H9 (cell line): ENCODE data around the gene ABHD16A. TPM values are rescaled to one million over a fixed set of nuclear protein-coding genes. Genes with fewer than 3 reads are reported as not detected.
A peak's percentile ranks its signal among the peaks of the same experiment; 100 is the strongest.

Source experiments
- DNase-seq: peaks from one replicate; pipeline ENCODE4 v3.0.0-alpha.2; 2017
- H2AFZ ChIP-seq: one replicate; pipeline ENCODE4 v1.6.1; 2013; ENCODE audit warnings: mild to moderate bottlenecking, low read length, control low read depth, moderate library complexity
- H2AK5ac ChIP-seq: 2 replicates; pipeline ENCODE4 v1.6.1; 2013; ENCODE audit warnings: low read length, control low read depth, mixed read lengths; ENCODE audit not compliant: insufficient read length
- H2BK120ac ChIP-seq: one replicate; pipeline ENCODE4 v1.6.1; 2013; ENCODE audit warnings: low read depth, mild to moderate bottlenecking, low read length, control low read depth, inconsistent platforms; ENCODE audit not compliant: poor library complexity, severe bottlenecking
- H2BK12ac ChIP-seq: 2 replicates; pipeline ENCODE4 v1.6.1; 2013; ENCODE audit warnings: low read length, control low read depth, mixed read lengths, low read depth; ENCODE audit not compliant: insufficient read length
- H2BK15ac ChIP-seq: 2 replicates; pipeline ENCODE4 v1.6.1; 2013; ENCODE audit warnings: low read depth, low read length, control low read depth
- H2BK20ac ChIP-seq: one replicate; pipeline ENCODE4 v1.6.1; 2013; ENCODE audit warnings: low read depth, mild to moderate bottlenecking, low read length, control low read depth, inconsistent platforms; ENCODE audit not compliant: poor library complexity, severe bottlenecking
- H2BK5ac ChIP-seq: 2 replicates; pipeline ENCODE4 v1.6.1; 2013; ENCODE audit warnings: low read length, control low read depth, mixed read lengths; ENCODE audit not compliant: insufficient read length
- H3K14ac ChIP-seq: 2 replicates; pipeline ENCODE4 v1.6.1; 2013; ENCODE audit warnings: low read length, control low read depth; ENCODE audit not compliant: insufficient read depth
- H3K18ac ChIP-seq: 2 replicates; pipeline ENCODE4 v1.6.1; 2013; ENCODE audit warnings: low read depth, mild to moderate bottlenecking, mixed read lengths, low read length, control low read depth; ENCODE audit not compliant: insufficient read length
- H3K23ac ChIP-seq: 2 replicates; pipeline ENCODE4 v1.6.1; 2013; ENCODE audit warnings: low read length, control low read depth, mixed read lengths, low read depth; ENCODE audit not compliant: insufficient read length
- H3K23me2 ChIP-seq: 2 replicates; pipeline ENCODE4 v1.6.1; 2013; ENCODE audit warnings: low read depth, mild to moderate bottlenecking, mixed read lengths, low read length, control low read depth; ENCODE audit not compliant: insufficient read length, poor library complexity, severe bottlenecking
- H3K27ac ChIP-seq: 2 replicates; pipeline ENCODE4 v1.5.1; 2013; ENCODE audit warnings: low read length, control low read depth, mixed read lengths, low read depth; ENCODE audit not compliant: insufficient read length
- H3K27me3 ChIP-seq: 2 replicates; pipeline ENCODE4 v1.6.1; 2013; ENCODE audit warnings: low read length, control low read depth, inconsistent platforms; ENCODE audit not compliant: insufficient read depth
- H3K4ac ChIP-seq: 2 replicates; pipeline ENCODE4 v1.6.1; 2013; ENCODE audit warnings: low read depth, mild to moderate bottlenecking, control low read depth, inconsistent platforms, low read length, moderate library complexity
- H3K4me1 ChIP-seq: 2 replicates; pipeline ENCODE4 v1.6.1; 2013; ENCODE audit warnings: low read length, control low read depth, inconsistent platforms; ENCODE audit not compliant: insufficient read depth
- H3K4me2 ChIP-seq: 2 replicates; pipeline ENCODE4 v1.6.1; 2013; ENCODE audit warnings: low read length, control low read depth, mixed read lengths; ENCODE audit not compliant: insufficient read length, insufficient read depth
- H3K56ac ChIP-seq: 2 replicates; pipeline ENCODE4 v1.6.1; 2013; ENCODE audit warnings: low read depth, mild to moderate bottlenecking, mixed read lengths, low read length, control low read depth; ENCODE audit not compliant: insufficient read length
- H3K79me1 ChIP-seq: 2 replicates; pipeline ENCODE4 v1.6.1; 2013; ENCODE audit warnings: low read depth, mild to moderate bottlenecking, moderate library complexity, low read length, control low read depth, inconsistent platforms; ENCODE audit not compliant: insufficient read depth, poor library complexity, severe bottlenecking
- H3K79me2 ChIP-seq: 2 replicates; pipeline ENCODE4 v1.6.1; 2013; ENCODE audit warnings: low read length, control low read depth, inconsistent platforms; ENCODE audit not compliant: insufficient read depth
- H3K9ac ChIP-seq: 2 replicates; pipeline ENCODE4 v1.6.1; 2013; ENCODE audit warnings: low read length, control low read depth, mixed read lengths; ENCODE audit not compliant: insufficient read length; ENCODE audit errors: extremely low read depth
- H3K9me3 ChIP-seq: one replicate; pipeline ENCODE4 v1.6.1; 2013; ENCODE audit warnings: low read depth, low read length, inconsistent platforms; ENCODE audit not compliant: control insufficient read depth
- H3T11ph ChIP-seq: one replicate; pipeline ENCODE4 v1.6.1; 2013; ENCODE audit warnings: mild to moderate bottlenecking, low read length, control low read depth, inconsistent platforms
- H4K20me1 ChIP-seq: one replicate; pipeline ENCODE4 v1.6.1; 2013; ENCODE audit not compliant: control insufficient read depth, insufficient read length, insufficient read depth
- H4K5ac ChIP-seq: 2 replicates; pipeline ENCODE4 v1.6.1; 2013; ENCODE audit warnings: low read depth, mild to moderate bottlenecking, mixed read lengths, low read length, control low read depth; ENCODE audit not compliant: insufficient read length
- H4K8ac ChIP-seq: replicated peaks from 2 replicates; pipeline ENCODE4 v1.6.1; 2013; ENCODE audit warnings: low read length, control low read depth, mixed read lengths, low read depth; ENCODE audit not compliant: insufficient read length
- H4K91ac ChIP-seq: 2 replicates; pipeline ENCODE4 v1.6.1; 2013; ENCODE audit warnings: low read depth, mild to moderate bottlenecking, moderate library complexity, mixed read lengths, low read length, control low read depth; ENCODE audit not compliant: insufficient read length
- H3K27ac Mint-ChIP-seq, 3 experiments: 2 replicates in 2 of 3; 3 replicates in 1 of 3; pipeline ENCODE4 v1.8.0; 2020 to 2021; ENCODE audit warnings: mixed read lengths in 3 of 3, mild to moderate bottlenecking in 1 of 3, moderate library complexity in 1 of 3
- H3K27me3 Mint-ChIP-seq: 2 replicates; pipeline ENCODE4 v1.8.0; 2021; ENCODE audit warnings: low read depth, mild to moderate bottlenecking, moderate library complexity, mixed read lengths
- H3K36me3 Mint-ChIP-seq, 3 experiments: 2 replicates in 2 of 3; 3 replicates in 1 of 3; pipeline ENCODE4 v1.8.0; 2020 to 2021; ENCODE audit warnings: low read depth in 3 of 3, mixed read lengths in 3 of 3; ENCODE audit not compliant: insufficient read depth in 1 of 3
- H3K4me1 Mint-ChIP-seq, 2 experiments: 2 replicates each; pipeline ENCODE4 v1.8.0; 2020; ENCODE audit warnings: mixed read lengths in 2 of 2
- H3K4me3 Mint-ChIP-seq, 2 experiments: 2 replicates in 1 of 2; 3 replicates in 1 of 2; pipeline ENCODE4 v1.8.0; 2020 to 2021; ENCODE audit warnings: mild to moderate bottlenecking in 2 of 2, mixed read lengths in 2 of 2, moderate library complexity in 1 of 2
- H3K9me3 Mint-ChIP-seq, 2 experiments: 2 replicates in 1 of 2; 3 replicates in 1 of 2; pipeline ENCODE4 v1.8.0; 2020; ENCODE audit warnings: mild to moderate bottlenecking in 2 of 2, mixed read lengths in 2 of 2, moderate library complexity in 1 of 2
- CTCF ChIP-seq: fragments of 200-600 bp; sonication (generic); conservative IDR thresholded peaks from 3 replicates; pipeline ENCODE4 v1.8.0; 2021; ENCODE audit warnings: antibody characterized with exemption, mild to moderate bottlenecking
- WGBS: extraction: QIAGEN DNeasy Blood & Tissue Kit; methylation state at CpG from one replicate; pipeline ENCODE4 v1.1.7; 2013; ENCODE audit warnings: missing lambda C conversion rate, low lambda C conversion rate, mixed read lengths; ENCODE audit not compliant: insufficient read length; ENCODE audit errors: extremely low coverage; 5-methylcytosine and 5-hydroxymethylcytosine counted together
- total RNA-seq: library from RNA; stranded (reverse); gene quantifications from 2 replicates; pipeline ENCODE4 v1.2.1, GENCODE V29; 2021

The ABHD16A gene
- total RNA-seq, 1 experiment from 2014 or later, result 34.4 TPM

GRCh38 chr6:31663126-31663960 is 39.8 kb downstream of the ABHD16A start:
- H3T11ph ChIP-seq, result no peak overlapping the region
- no peak overlapping the region for H2BK20ac ChIP-seq
- H3K79me1 ChIP-seq, result peaks cover 20% of the 10 kb centered on the region
- H3K27me3 ChIP-seq, result no peaks in the 10 kb centered on the region
- no peak overlapping the region for H2BK12ac ChIP-seq
- H3K4ac ChIP-seq, result no peak overlapping the region
- no peak overlapping the region for H3K9ac ChIP-seq
- no peaks in the 10 kb centered on the region for H3K4me1 ChIP-seq
- H4K20me1 ChIP-seq, result no peaks in the 10 kb centered on the region
- H3K14ac ChIP-seq, result no peak overlapping the region
- peak overlapping the region; percentile 96 for H3K4me2 ChIP-seq
- H2AFZ ChIP-seq, result no peak overlapping the region
- no peak overlapping the region for H3K18ac ChIP-seq
- no peak overlapping the region for H2BK5ac ChIP-seq
- H3K36me3 Mint-ChIP-seq, result peaks cover 37 to 63% (median 49%) of the 10 kb centered on the region in 3 experiments
- H3K79me2 ChIP-seq, result peaks cover 10% of the 10 kb centered on the region; the same call in 1 of the 2 replicates
- H2AK5ac ChIP-seq, result no peak overlapping the region
- DNase-seq, result no peak
- H3K27ac ChIP-seq, result no peak overlapping the region
- H3K23ac ChIP-seq, result no peak overlapping the region
- H2BK120ac ChIP-seq, result no peak overlapping the region
- H3K23me2 ChIP-seq, result peaks cover 26% of the 10 kb centered on the region
- no peak overlapping the region for H2BK15ac ChIP-seq
- no peak for TF ChIP-seq CTCF
- peaks cover 35 to 51% of the 10 kb centered on the region in 2 experiments for H3K4me1 Mint-ChIP-seq
- WGBS, result no CpG with 5 or more reads among the region's 9 CpGs
- no peak overlapping the region for H4K91ac ChIP-seq
- H3K56ac ChIP-seq, result no peak overlapping the region
- H3K9me3 ChIP-seq, result no peaks in the 10 kb centered on the region
- no peak overlapping the region for H4K8ac ChIP-seq
- peak overlapping the region; percentile 99 for H3K4me3 Mint-ChIP-seq
- no peak overlapping the region for H4K5ac ChIP-seq
- peak overlapping the region in 1 of 3 experiments; percentile 99; a peak in 2 of 7 replicates for H3K27ac Mint-ChIP-seq
- H3K9me3 Mint-ChIP-seq, result no peaks in the 10 kb centered on the region
- H3K27me3 Mint-ChIP-seq, result no peaks in the 10 kb centered on the region; the same call in 1 of the 2 replicates
